ENCODE measurements around the gene RNF180.
"Not testable (repeated sequence)": the region's sequence is repeated elsewhere in the genome, so short reads cannot be mapped to it uniquely, and the experiment has no call there.

The RNF180 gene

GRCh38 chr5:64286381-64286780 is 120.7 kb downstream of the RNF180 start:
- no peak for DNase-seq

- not testable (repeated sequence) for DNase-seq
Measured at GRCh38 chr5:64288496-64288895, 122.9 kb downstream of the RNF180 start.

- no peak for DNase-seq
Measured at GRCh38 chr5:64292611-64293215, 127.1 kb downstream of the RNF180 start.

- DNase-seq = peak; percentile 91
Measured at GRCh38 chr5:64295101-64295500, 129.5 kb downstream of the RNF180 start.

- no peak for DNase-seq
Measured at GRCh38 chr5:64298586-64298985, 132.9 kb downstream of the RNF180 start.

- no peak for DNase-seq
Measured at GRCh38 chr5:64299805-64300204, 134.2 kb downstream of the RNF180 start.

- no peak for DNase-seq
Measured at GRCh38 chr5:64301566-64301965, 135.9 kb downstream of the RNF180 start.

GRCh38 chr5:64308135-64308534 is 142.5 kb downstream of the RNF180 start:
- no peak for DNase-seq

- DNase-seq = no peak
Measured at GRCh38 chr5:64312491-64312890, 146.8 kb downstream of the RNF180 start.

GRCh38 chr5:64315778-64316177 is 150.1 kb downstream of the RNF180 start:
- DNase-seq = no peak

GRCh38 chr5:64318175-64318574 is 152.5 kb downstream of the RNF180 start:
- no peak for DNase-seq

GRCh38 chr5:64323591-64323990 is 157.9 kb downstream of the RNF180 start:
- DNase-seq = no peak

- no peak for DNase-seq
Measured at GRCh38 chr5:64330728-64331231, 165.1 kb downstream of the RNF180 start.

- DNase-seq = no peak
Measured at GRCh38 chr5:64331597-64332277, 166.1 kb downstream of the RNF180 start.

GRCh38 chr5:64333886-64334285 is 168.2 kb downstream of the RNF180 start:
- no peak for DNase-seq

GRCh38 chr5:64339769-64340168 is 174.1 kb downstream of the RNF180 start:
- no peak for DNase-seq

GRCh38 chr5:64340293-64340692 is 174.7 kb downstream of the RNF180 start:
- no peak for DNase-seq

GRCh38 chr5:64341340-64341739 is 175.7 kb downstream of the RNF180 start:
- no peak for DNase-seq

- DNase-seq = no peak
Measured at GRCh38 chr5:64344501-64344900, 178.9 kb downstream of the RNF180 start.

- no peak for DNase-seq
Measured at GRCh38 chr5:64347309-64347708, 181.7 kb downstream of the RNF180 start.

- no peak for DNase-seq
Measured at GRCh38 chr5:64364426-64364825, 198.8 kb downstream of the RNF180 start.

- no peak for DNase-seq
Measured at GRCh38 chr5:64384765-64385164, 219.1 kb downstream of the RNF180 start.

GRCh38 chr5:64397552-64397951 is 231.9 kb downstream of the RNF180 start:
- DNase-seq = no peak

- DNase-seq = not testable (repeated sequence)
Measured at GRCh38 chr5:64398735-64399134, 233.1 kb downstream of the RNF180 start.
